ENCODE data around the gene SLC22A9.

SLC22A9 gene

DNA sequence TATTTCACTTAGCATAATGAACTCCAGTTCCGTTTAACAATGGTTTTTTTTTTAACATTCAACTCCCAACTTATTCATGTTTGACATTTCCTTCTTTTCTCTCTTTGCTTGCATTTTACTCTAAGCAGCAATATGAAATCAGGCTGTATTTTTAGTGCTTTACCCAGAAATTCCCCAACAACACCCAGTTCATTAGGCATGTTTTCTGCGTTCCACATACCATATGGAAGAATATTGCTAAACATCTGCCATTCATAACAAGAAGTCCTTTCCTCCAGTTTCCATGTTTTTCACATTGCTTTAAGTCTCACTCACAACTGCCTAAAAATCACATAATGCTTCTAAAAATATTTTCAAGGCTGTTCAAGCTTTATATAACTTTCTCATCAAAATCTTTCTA, 75.5 kb downstream of the SLC22A9 start:
- DNase-seq (ENCODE audit: low read depth) = no peak

DNA sequence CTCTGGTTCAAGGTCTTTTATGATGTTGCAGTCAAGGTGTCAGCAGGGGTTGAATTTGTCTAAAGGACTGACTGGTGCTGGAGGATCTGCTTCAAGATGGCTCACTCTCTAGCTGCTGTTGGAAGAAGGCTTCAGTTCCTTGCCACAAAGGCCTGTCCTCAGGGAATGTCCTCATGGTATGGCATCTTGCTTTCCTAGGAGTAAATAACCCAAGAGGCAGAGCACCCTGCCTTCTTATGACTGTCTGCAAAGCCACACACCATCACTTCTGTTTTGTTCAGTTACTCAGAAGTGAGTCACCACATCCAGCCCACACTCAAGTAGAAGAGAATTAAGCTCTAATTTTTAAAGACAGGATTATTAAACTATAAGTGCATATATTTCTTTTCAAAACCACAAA, 76.1 kb downstream of the SLC22A9 start:
- DNase-seq (ENCODE audit: low read depth) = no peak

DNA sequence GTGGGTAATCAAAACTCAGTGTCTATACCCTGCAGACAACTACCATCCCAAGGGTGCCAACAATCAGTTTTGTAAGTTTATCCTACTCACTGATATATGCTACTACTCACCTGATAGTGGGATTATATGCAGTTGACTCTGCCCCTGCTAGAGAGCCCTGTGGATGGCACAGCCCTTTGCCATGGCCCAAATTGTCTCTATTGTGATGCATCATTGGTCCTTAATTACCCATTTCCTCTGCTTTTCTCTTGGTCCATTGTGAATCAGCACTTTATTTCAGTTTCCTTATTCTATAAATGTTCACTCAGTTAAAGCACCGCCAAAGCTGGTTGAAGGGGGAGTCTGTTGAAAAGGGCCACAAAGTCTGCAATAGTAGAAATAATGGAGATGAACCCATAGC, 79.1 kb downstream of the SLC22A9 start:
- DNase-seq (ENCODE audit: low read depth) = no peak

DNA sequence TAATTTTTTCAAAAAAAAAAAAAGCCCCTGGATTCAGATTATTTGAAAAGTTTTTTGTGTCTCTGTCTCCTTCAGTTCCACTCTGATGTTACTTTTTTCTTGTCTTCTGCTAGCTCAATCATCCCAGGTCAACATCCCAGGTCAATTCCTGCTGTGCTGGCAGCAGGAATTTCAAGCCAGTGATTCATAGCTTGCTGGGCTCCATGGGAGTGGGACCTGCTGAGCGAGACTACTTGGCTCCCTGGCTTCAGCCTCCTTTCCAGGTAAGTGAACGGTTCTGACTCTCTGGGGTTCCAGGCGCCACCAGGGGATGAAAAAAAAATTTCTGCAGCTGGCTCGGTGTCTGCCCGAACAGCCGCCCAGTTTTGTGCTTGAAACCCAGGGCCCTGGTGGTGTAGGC, 90.0 kb downstream of the SLC22A9 start:
- no peak for DNase-seq (ENCODE audit: low read depth)

Data from activated T-helper 1 cell treated with Interleukin-2 at 50 U/mL for 16 hours (primary cell).